Measurements from ENCODE around the gene ZNRF1. TPM values are rescaled to one million over a fixed set of nuclear protein-coding genes. Genes with fewer than 3 reads are reported as not detected.
A peak's percentile ranks its signal among the peaks of the same experiment; 100 is the strongest.

The ZNRF1 gene
- total RNA-seq, 1 donor from 2014 or later, result 66.1 TPM

- no peak for TF ChIP-seq CTCF (IDR thresholded peaks at IDR 0.05; ENCODE audit: unreplicated experiment)
- H3K4me1 Mint-ChIP-seq (ENCODE audit: low read depth), result peaks cover 8% of the 10 kb centered on the region
- peaks cover 21% of the 10 kb centered on the region for H3K9me3 Mint-ChIP-seq (ENCODE audit: low read depth)
- DNase-seq (ENCODE audit: low spot score, unreplicated experiment), result no peak
- H3K36me3 Mint-ChIP-seq (ENCODE audit: insufficient read depth), result peaks cover 29% of the 10 kb centered on the region
- H3K4me3 Mint-ChIP-seq (ENCODE audit: low read depth), result no peak overlapping the region
- H3K27me3 Mint-ChIP-seq, result no peaks in the 10 kb centered on the region
- peak overlapping the region; percentile 14 for H3K27ac Mint-ChIP-seq
Measured at GRCh38 chr16:75021410-75021809, 22.6 kb downstream of the ZNRF1 start.

- no peaks in the 10 kb centered on the region for H3K27me3 Mint-ChIP-seq
- peaks cover 21% of the 10 kb centered on the region for H3K9me3 Mint-ChIP-seq (ENCODE audit: low read depth)
- H3K36me3 Mint-ChIP-seq (ENCODE audit: insufficient read depth), result peaks cover 29% of the 10 kb centered on the region
- peaks cover 6% of the 10 kb centered on the region for H3K4me1 Mint-ChIP-seq (ENCODE audit: low read depth)
- no peak overlapping the region for H3K27ac Mint-ChIP-seq
- H3K4me3 Mint-ChIP-seq (ENCODE audit: low read depth), result no peak overlapping the region
- TF ChIP-seq CTCF (IDR thresholded peaks at IDR 0.05; ENCODE audit: unreplicated experiment), result no peak
- DNase-seq (ENCODE audit: low spot score, unreplicated experiment), result no peak
Measured at GRCh38 chr16:75022567-75022966, 23.7 kb downstream of the ZNRF1 start.

GRCh38 chr16:75023009-75023408 is 24.2 kb downstream of the ZNRF1 start:
- H3K4me1 Mint-ChIP-seq (ENCODE audit: low read depth), result peaks cover 5% of the 10 kb centered on the region
- H3K4me3 Mint-ChIP-seq (ENCODE audit: low read depth), result no peak overlapping the region
- H3K27me3 Mint-ChIP-seq, result no peaks in the 10 kb centered on the region
- DNase-seq (ENCODE audit: low spot score, unreplicated experiment), result no peak
- TF ChIP-seq CTCF (IDR thresholded peaks at IDR 0.05; ENCODE audit: unreplicated experiment), result no peak
- no peak overlapping the region for H3K27ac Mint-ChIP-seq
- H3K36me3 Mint-ChIP-seq (ENCODE audit: insufficient read depth), result peaks cover 29% of the 10 kb centered on the region
- H3K9me3 Mint-ChIP-seq (ENCODE audit: low read depth), result peaks cover 21% of the 10 kb centered on the region

- H3K9me3 Mint-ChIP-seq (ENCODE audit: low read depth), result peaks cover 21% of the 10 kb centered on the region
- H3K4me3 Mint-ChIP-seq (ENCODE audit: low read depth), result no peak overlapping the region
- H3K27me3 Mint-ChIP-seq, result no peaks in the 10 kb centered on the region
- H3K36me3 Mint-ChIP-seq (ENCODE audit: insufficient read depth), result peaks cover 29% of the 10 kb centered on the region
- peak overlapping the region; percentile 43 for H3K27ac Mint-ChIP-seq
- no peak for DNase-seq (ENCODE audit: low spot score, unreplicated experiment)
- H3K4me1 Mint-ChIP-seq (ENCODE audit: low read depth), result peaks cover 1% of the 10 kb centered on the region
- no peak for TF ChIP-seq CTCF (IDR thresholded peaks at IDR 0.05; ENCODE audit: unreplicated experiment)
Measured at GRCh38 chr16:75024182-75024581, 25.4 kb downstream of the ZNRF1 start.

- H3K4me1 Mint-ChIP-seq (ENCODE audit: low read depth), result peaks cover 1% of the 10 kb centered on the region
- no peak for DNase-seq (ENCODE audit: low spot score, unreplicated experiment)
- H3K9me3 Mint-ChIP-seq (ENCODE audit: low read depth), result peaks cover 19% of the 10 kb centered on the region
- H3K27ac Mint-ChIP-seq, result no peak overlapping the region
- TF ChIP-seq CTCF (IDR thresholded peaks at IDR 0.05; ENCODE audit: unreplicated experiment), result no peak
- H3K4me3 Mint-ChIP-seq (ENCODE audit: low read depth), result no peak overlapping the region
- no peaks in the 10 kb centered on the region for H3K27me3 Mint-ChIP-seq
- H3K36me3 Mint-ChIP-seq (ENCODE audit: insufficient read depth), result peaks cover 26% of the 10 kb centered on the region
Measured at GRCh38 chr16:75024594-75024993, 25.8 kb downstream of the ZNRF1 start.
